Measurements from ENCODE around the gene NR1D2. TPM values are rescaled to one million over a fixed set of nuclear protein-coding genes. Genes with fewer than 3 reads are reported as not detected.
A peak's percentile ranks its signal among the peaks of the same experiment; 100 is the strongest.
"Not testable (repeated sequence)": the region's sequence is repeated elsewhere in the genome, so short reads cannot be mapped to it uniquely, and the experiment has no call there.

The NR1D2 gene
- total RNA-seq, 6 donors from 2014 or later = 19.6 to 52.4 (median 38.9) TPM

DNA sequence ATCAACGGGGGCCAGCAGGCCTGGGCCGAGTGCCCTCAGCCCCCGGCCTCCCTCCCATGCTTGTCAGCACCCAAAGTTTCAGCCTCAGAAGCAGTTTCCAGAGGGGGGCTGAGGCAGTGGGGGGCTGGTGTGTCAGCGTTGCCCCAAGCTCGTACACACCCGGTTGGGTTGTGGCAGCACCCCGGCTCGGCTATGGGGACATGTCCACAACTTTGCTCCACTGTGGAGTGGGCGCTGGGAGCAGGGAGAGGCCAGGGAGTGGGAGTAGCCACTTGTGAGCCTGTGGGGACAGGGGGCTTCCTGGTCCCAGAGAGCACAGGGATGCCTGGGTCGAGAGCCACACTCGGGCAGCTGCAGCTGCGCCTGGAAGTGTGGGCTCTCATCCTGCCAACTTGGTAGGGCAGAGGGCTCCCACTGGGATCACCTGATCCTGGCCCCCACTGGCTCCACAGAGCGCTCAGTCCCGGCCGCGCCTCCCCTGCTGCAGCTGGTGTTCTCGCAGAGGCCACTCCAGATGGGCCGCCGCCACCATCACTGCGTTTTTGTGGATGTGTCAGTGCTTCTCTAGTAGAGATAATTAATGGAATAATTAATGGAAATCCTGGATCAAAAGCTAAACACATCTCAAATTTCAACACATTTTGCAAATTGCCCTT, 75.1 kb downstream of the NR1D2 start:
- DNase-seq = peak in 1 of 2 donors; percentile 73
- H3K9me3 ChIP-seq = no peaks in the 10 kb centered on the region
- ATAC-seq (ENCODE audit: low FRiP score in 2 of 2) = peak; percentile 13 to 23

DNA sequence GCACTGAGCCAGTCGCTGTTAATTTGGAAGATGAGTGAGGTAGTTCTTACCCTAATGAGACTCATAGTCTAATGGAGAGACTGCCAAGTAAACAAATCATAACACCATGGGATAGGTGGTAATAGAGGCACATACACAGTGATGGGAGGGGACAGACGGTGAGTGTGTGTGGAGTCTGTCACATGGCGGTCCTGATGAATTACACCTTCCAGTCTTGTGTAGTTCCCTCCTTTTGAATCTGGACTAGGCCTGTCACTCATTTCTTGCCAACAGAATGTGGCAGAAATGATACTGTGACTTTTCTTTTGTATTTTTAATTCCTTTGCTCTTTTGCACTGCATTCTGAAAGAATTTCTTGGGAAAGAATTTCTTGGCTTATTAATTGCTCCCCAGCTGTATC, 78.1 kb downstream of the NR1D2 start:
- 88% methylated on average over 3 of the region's 3 CpGs for WGBS, 2 donors

More for the DNA sequence above, 75.1 kb downstream of the NR1D2 start:
- WGBS, 2 donors = 93 to 100% methylated on average over 8 to 17 of the region's 20 CpGs
- TF ChIP-seq EP300 (IDR thresholded peaks at IDR 0.05) = no peak
- TF ChIP-seq POLR2A (IDR thresholded peaks at IDR 0.05) = no peak
- TF ChIP-seq, protein P1, sequence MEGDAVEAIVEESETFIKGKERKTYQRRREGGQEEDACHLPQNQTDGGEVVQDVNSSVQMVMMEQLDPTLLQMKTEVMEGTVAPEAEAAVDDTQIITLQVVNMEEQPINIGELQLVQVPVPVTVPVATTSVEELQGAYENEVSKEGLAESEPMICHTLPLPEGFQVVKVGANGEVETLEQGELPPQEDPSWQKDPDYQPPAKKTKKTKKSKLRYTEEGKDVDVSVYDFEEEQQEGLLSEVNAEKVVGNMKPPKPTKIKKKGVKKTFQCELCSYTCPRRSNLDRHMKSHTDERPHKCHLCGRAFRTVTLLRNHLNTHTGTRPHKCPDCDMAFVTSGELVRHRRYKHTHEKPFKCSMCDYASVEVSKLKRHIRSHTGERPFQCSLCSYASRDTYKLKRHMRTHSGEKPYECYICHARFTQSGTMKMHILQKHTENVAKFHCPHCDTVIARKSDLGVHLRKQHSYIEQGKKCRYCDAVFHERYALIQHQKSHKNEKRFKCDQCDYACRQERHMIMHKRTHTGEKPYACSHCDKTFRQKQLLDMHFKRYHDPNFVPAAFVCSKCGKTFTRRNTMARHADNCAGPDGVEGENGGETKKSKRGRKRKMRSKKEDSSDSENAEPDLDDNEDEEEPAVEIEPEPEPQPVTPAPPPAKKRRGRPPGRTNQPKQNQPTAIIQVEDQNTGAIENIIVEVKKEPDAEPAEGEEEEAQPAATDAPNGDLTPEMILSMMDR (IDR thresholded peaks at IDR 0.05) = no peak
- TF ChIP-seq POLR2AphosphoS5 (IDR thresholded peaks at IDR 0.05) = no peak
- no peak overlapping the region for H3K27ac ChIP-seq
- H3K4me1 ChIP-seq = no peaks in the 10 kb centered on the region
- H3K4me3 ChIP-seq = no peak overlapping the region
- no peaks in the 10 kb centered on the region for H3K36me3 ChIP-seq
- H3K27me3 ChIP-seq = no peaks in the 10 kb centered on the region

DNA sequence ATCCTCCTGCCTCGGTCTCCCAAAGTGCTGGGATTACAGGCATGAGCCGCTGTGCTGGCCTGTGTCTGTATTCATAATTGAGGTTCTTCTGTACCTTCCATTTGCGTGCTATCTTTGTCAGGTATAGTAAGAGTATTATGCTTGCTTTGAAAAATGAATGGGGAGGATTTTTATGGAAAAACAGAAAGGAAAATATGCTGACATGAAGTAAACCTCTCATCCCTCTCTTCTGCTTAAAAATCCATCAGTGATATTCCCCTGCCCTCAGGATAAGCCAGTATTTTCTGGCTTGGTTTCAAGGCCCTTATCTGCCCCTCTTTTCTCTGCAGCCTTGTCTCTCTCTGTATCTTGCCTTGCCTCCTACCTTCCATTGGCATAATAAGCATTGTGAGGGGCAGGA, 80.7 kb downstream of the NR1D2 start:
- TF ChIP-seq POLR2A (IDR thresholded peaks at IDR 0.05) (no peak), EP300 (IDR thresholded peaks at IDR 0.05) (no peak), POLR2AphosphoS5 (IDR thresholded peaks at IDR 0.05) (no peak)
- TF ChIP-seq, protein P1 (IDR thresholded peaks at IDR 0.05) = no peak
- ATAC-seq (ENCODE audit: low FRiP score in 2 of 2) = no peak
- 93 to 97% methylated on average over 3 of the region's 3 CpGs for WGBS, 2 donors

More for the DNA sequence above, 78.1 kb downstream of the NR1D2 start:
- TF ChIP-seq EP300 (IDR thresholded peaks at IDR 0.05) (no peak), POLR2AphosphoS5 (IDR thresholded peaks at IDR 0.05) (no peak), POLR2A (IDR thresholded peaks at IDR 0.05) (no peak)
- TF ChIP-seq, protein P1 (IDR thresholded peaks at IDR 0.05) = no peak
- Histone ChIP-seq H3K4me1 (no peaks in the 10 kb centered on the region), H3K27me3 (no peaks in the 10 kb centered on the region), H3K4me3 (no peak overlapping the region), H3K36me3 (no peaks in the 10 kb centered on the region), H3K27ac (no peak overlapping the region), H3K9me3 (no peaks in the 10 kb centered on the region)
- DNase-seq (no peak), ATAC-seq (ENCODE audit: low FRiP score in 2 of 2) (no peak)

DNA sequence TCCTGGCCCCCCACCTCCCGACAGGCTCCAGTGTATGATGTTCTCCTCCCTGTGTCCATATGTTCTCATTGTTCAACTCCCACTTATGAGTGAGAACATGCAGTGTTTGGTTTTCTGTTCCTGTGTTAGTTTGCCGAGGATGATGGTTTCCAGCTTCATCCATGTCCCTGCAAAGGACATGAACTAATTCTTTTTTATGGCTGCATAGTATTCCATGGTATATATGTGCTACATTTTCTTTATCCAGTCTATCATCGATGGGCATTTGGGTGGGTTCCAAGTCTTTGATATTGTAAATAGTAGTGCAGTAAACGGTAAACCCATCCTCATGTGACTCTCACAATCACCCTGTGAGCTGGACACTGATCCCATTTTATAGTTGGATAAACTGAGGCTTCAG, 81.6 kb downstream of the NR1D2 start:
- not testable (repeated sequence) for H3K27me3 ChIP-seq; H3K36me3 ChIP-seq; H3K27ac ChIP-seq; ATAC-seq (ENCODE audit: low FRiP score in 2 of 2); H3K4me3 ChIP-seq; H3K4me1 ChIP-seq; DNase-seq; H3K9me3 ChIP-seq
- WGBS, 2 donors = 93 to 98% methylated on average over 4 of the region's 4 CpGs

More for the DNA sequence above, 80.7 kb downstream of the NR1D2 start:
- Histone ChIP-seq H3K27me3 (no peaks in the 10 kb centered on the region), H3K36me3 (no peaks in the 10 kb centered on the region), H3K27ac (no peak overlapping the region), H3K4me1 (no peaks in the 10 kb centered on the region), H3K9me3 (peaks cover 0 to 1% (median 0%) of the 10 kb centered on the region in 4 donors), H3K4me3 (no peak overlapping the region)
- no peak for DNase-seq

DNA sequence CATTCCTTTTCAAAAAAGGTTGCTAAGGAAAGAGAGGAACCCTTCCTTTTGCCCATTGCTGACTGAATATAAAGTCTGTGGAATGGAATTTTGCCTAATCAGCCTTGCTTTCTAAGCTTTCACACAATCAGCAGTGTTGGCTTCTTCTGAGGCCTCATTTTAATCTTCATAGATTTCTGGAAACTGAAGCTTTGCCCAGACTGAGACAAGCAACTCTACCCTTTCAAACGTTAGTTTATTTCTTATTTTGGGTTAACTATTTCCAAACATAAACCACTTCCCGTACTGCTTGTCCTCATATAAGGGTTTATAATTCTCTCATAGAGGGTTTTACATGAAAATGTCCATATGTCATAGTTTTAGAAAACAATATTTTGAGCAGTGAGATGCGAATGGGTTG, 82.9 kb downstream of the NR1D2 start:
- Histone ChIP-seq H3K27me3 (no peaks in the 10 kb centered on the region), H3K4me3 (no peak overlapping the region), H3K27ac (no peak overlapping the region), H3K36me3 (no peaks in the 10 kb centered on the region), H3K4me1 (no peaks in the 10 kb centered on the region), H3K9me3 (peaks cover 0 to 3% (median 0%) of the 10 kb centered on the region in 4 donors)
- 65 to 66% methylated on average over 3 of the region's 3 CpGs for WGBS, 2 donors
- no peak for ATAC-seq (ENCODE audit: low FRiP score in 2 of 2)
- TF ChIP-seq, protein P1 (IDR thresholded peaks at IDR 0.05) = no peak
- no peak for TF ChIP-seq POLR2A (IDR thresholded peaks at IDR 0.05)
- DNase-seq = no peak

Other genes starting within 250 kb of the NR1D2 start
- gene UBE2E1, start 139.3 kb upstream of the NR1D2 start, total RNA-seq = 100 to 1,000 TPM in 1 of 6 donors, 10 to 100 TPM in 5; 44.8 to 108 (median 80.5) TPM
- 10 to 100 TPM in 3 of 6 donors, 1 to 10 TPM in 3; 3.1 to 18.0 (median 9.1) TPM for gene NKIRAS1, start 28.3 kb upstream of the NR1D2 start, total RNA-seq
- gene RPL15, start 28.2 kb upstream of the NR1D2 start, total RNA-seq = 1,000 to 10,000 TPM in 4 of 6 donors, 100 to 1,000 TPM in 2; 326 to 1,968 (median 1,284) TPM

Measured in upper lobe of left lung (tissue), 6 donors.